HEK293 (cell line): ENCODE data around the gene RBM39.

Experiments used
- CTCF ChIA-PET: fragments of 350-600 bp; formaldehyde crosslinking; extraction: SDS; loops from one replicate; lab custom pipeline; 2021; ENCODE audit warnings: antibody characterized with exemption; lab: Yijun Ruan, JAX
- POLR2A ChIA-PET: fragments of 300-600 bp; formaldehyde crosslinking; extraction: SDS; loops from one replicate; lab custom pipeline; 2020; ENCODE audit warnings: antibody characterized with exemption, inconsistent platforms; lab: Yijun Ruan, JAX
- H3K27ac ChIP-seq: fragments of 200-500 bp; sonication (Bioruptor generic); 2 replicates; pipeline ENCODE4 v1.5.1; 2014; ENCODE audit warnings: low read depth, low read length, control low read depth, inconsistent platforms; ENCODE audit errors: extremely low read depth
- H3K36me3 ChIP-seq, 2 experiments: fragments of 200-500 bp in 1 of 2; sonication (Bioruptor generic) in 1 of 2; 1 replicate in 1 of 2; 2 replicates in 1 of 2; pipeline ENCODE4 v1.5.1; 2014 to 2017; ENCODE audit warnings: inconsistent platforms in 2 of 2, low read length in 2 of 2; ENCODE audit not compliant: control insufficient read depth in 2 of 2, insufficient read depth in 1 of 2
- H3K4me1 ChIP-seq: fragments of 200-500 bp; sonication (Bioruptor generic); 2 replicates; pipeline ENCODE4 v1.5.1; 2014; ENCODE audit warnings: mild to moderate bottlenecking, low read length, inconsistent platforms; ENCODE audit not compliant: control insufficient read depth, insufficient read depth
- H3K4me3 ChIP-seq: 2 replicates; pipeline ENCODE4 v1.5.1; 2011; ENCODE audit warnings: low read depth, mild to moderate bottlenecking, control low read depth, low read length, moderate library complexity
- H3K9me3 ChIP-seq: fragments of 200-500 bp; sonication (Bioruptor generic); 2 replicates; pipeline ENCODE4 v1.5.1; 2014; ENCODE audit warnings: low read depth, low read length, inconsistent platforms; ENCODE audit not compliant: control insufficient read depth, insufficient read depth
- GLIS1 ChIP-seq: fragments of 450-650 bp; formaldehyde crosslinking; IDR thresholded peaks from 2 replicates; pipeline ENCODE4 v1.5.1; 2016; ENCODE audit warnings: missing biosample characterization, missing genetic modification characterization
- IKZF3 ChIP-seq: fragments of 450-650 bp; IDR thresholded peaks from 2 replicates; pipeline ENCODE4 v1.5.0; 2018; ENCODE audit warnings: missing biosample characterization, mild to moderate bottlenecking, missing genetic modification characterization, moderate library complexity
- KLF10 ChIP-seq: fragments of 450-650 bp; IDR thresholded peaks from 2 replicates; pipeline ENCODE4 v1.5.1; 2018; ENCODE audit warnings: missing biosample characterization, mild to moderate bottlenecking, missing genetic modification characterization
- KLF17 ChIP-seq: fragments of 450-650 bp; formaldehyde crosslinking; IDR thresholded peaks from 2 replicates; pipeline ENCODE4 v1.5.1; 2016; ENCODE audit warnings: missing biosample characterization, missing genetic modification characterization
- OSR2 ChIP-seq: fragments of 450-650 bp; formaldehyde crosslinking; IDR thresholded peaks from 2 replicates; pipeline ENCODE4 v1.5.1; 2016; ENCODE audit warnings: missing biosample characterization, missing genetic modification characterization
- OVOL3 ChIP-seq: fragments of 450-650 bp; formaldehyde crosslinking; IDR thresholded peaks from 2 replicates; pipeline ENCODE4 v1.5.1; 2016; ENCODE audit warnings: missing biosample characterization, missing genetic modification characterization
- SETDB1 ChIP-seq: IDR thresholded peaks from one replicate; pipeline ENCODE4 v1.6.1; 2017; ENCODE audit warnings: mild to moderate bottlenecking, low read length, moderate library complexity, mixed read lengths; ENCODE audit not compliant: insufficient read length
- ZBTB17 ChIP-seq: fragments of 450-650 bp; formaldehyde crosslinking; IDR thresholded peaks from 2 replicates; pipeline ENCODE4 v1.5.1; 2016; ENCODE audit warnings: missing biosample characterization, missing genetic modification characterization
- ZBTB20 ChIP-seq: fragments of 450-650 bp; formaldehyde crosslinking; IDR thresholded peaks from 2 replicates; pipeline ENCODE4 v1.5.1; 2016; ENCODE audit warnings: missing biosample characterization, missing genetic modification characterization
- ZBTB21 ChIP-seq: fragments of 450-650 bp; formaldehyde crosslinking; IDR thresholded peaks from 2 replicates; pipeline ENCODE4 v1.5.1; 2017; ENCODE audit warnings: missing biosample characterization, missing genetic modification characterization
- ZBTB26 ChIP-seq: fragments of 450-650 bp; formaldehyde crosslinking; optimal IDR thresholded peaks from 2 replicates; pipeline ENCODE3; 2016; ENCODE audit warnings: missing biosample characterization, mild to moderate bottlenecking, missing genetic modification characterization
- ZBTB8A ChIP-seq: fragments of 450-650 bp; formaldehyde crosslinking; IDR thresholded peaks from 2 replicates; pipeline ENCODE4 v1.5.1; 2016; ENCODE audit warnings: missing biosample characterization, missing genetic modification characterization
- ZFP41 ChIP-seq: fragments of 450-650 bp; formaldehyde crosslinking; IDR thresholded peaks from 2 replicates; pipeline ENCODE4 v1.5.1; 2016; ENCODE audit warnings: missing biosample characterization, missing genetic modification characterization, borderline replicate concordance
- ZIC2 ChIP-seq: fragments of 450-650 bp; formaldehyde crosslinking; IDR thresholded peaks from 2 replicates; pipeline ENCODE4 v1.5.1; 2016; ENCODE audit warnings: missing biosample characterization, missing genetic modification characterization
- ZNF274 ChIP-seq, 2 experiments: fragments of 200-500 bp in 1 of 2; fragments of 450-650 bp in 1 of 2; sonication (Bioruptor generic) in 1 of 2; formaldehyde crosslinking in 1 of 2; IDR thresholded peaks; 2 replicates each; pipeline versions ENCODE4 v1.5.1 to v1.6.1; 2014 to 2016; ENCODE audit warnings: borderline replicate concordance in 1 of 2, inconsistent platforms in 1 of 2, low read length in 1 of 2, missing biosample characterization in 1 of 2, missing genetic modification characterization in 1 of 2
- ZNF311 ChIP-seq: fragments of 450-650 bp; formaldehyde crosslinking; IDR thresholded peaks from 2 replicates; pipeline ENCODE4 v1.5.1; 2017; ENCODE audit warnings: missing biosample characterization, missing genetic modification characterization, borderline replicate concordance
- ZNF37A ChIP-seq: fragments of 450-650 bp; IDR thresholded peaks from 2 replicates; pipeline ENCODE4 v1.5.1; 2018; ENCODE audit warnings: missing biosample characterization, missing genetic modification characterization
- ZNF391 ChIP-seq: fragments of 450-650 bp; formaldehyde crosslinking; IDR thresholded peaks from 2 replicates; pipeline ENCODE4 v1.5.1; 2016; ENCODE audit warnings: low read depth, missing biosample characterization, missing genetic modification characterization, borderline replicate concordance
- ZNF561 ChIP-seq: fragments of 450-650 bp; IDR thresholded peaks from 2 replicates; pipeline ENCODE4 v1.5.1; 2018; ENCODE audit warnings: missing biosample characterization, missing genetic modification characterization, borderline replicate concordance
- ZNF664 ChIP-seq: fragments of 450-650 bp; formaldehyde crosslinking; IDR thresholded peaks from 2 replicates; pipeline ENCODE4 v1.5.1; 2016; ENCODE audit warnings: missing biosample characterization, missing genetic modification characterization
- ZNF843 ChIP-seq: fragments of 450-650 bp; formaldehyde crosslinking; IDR thresholded peaks from 2 replicates; pipeline ENCODE4 v1.5.1; 2016; ENCODE audit warnings: missing biosample characterization, missing genetic modification characterization
- ZSCAN30 ChIP-seq: fragments of 450-650 bp; IDR thresholded peaks from 2 replicates; pipeline ENCODE4 v1.5.1; 2018; ENCODE audit warnings: missing biosample characterization, mild to moderate bottlenecking, missing genetic modification characterization, moderate library complexity
- TF ChIP-seq, protein P1 (sequence below): fragments of 450-650 bp; formaldehyde crosslinking; IDR thresholded peaks from 2 replicates; pipeline ENCODE4 v1.5.1; 2016; ENCODE audit warnings: missing biosample characterization, missing genetic modification characterization

RBM39 gene

DNA sequence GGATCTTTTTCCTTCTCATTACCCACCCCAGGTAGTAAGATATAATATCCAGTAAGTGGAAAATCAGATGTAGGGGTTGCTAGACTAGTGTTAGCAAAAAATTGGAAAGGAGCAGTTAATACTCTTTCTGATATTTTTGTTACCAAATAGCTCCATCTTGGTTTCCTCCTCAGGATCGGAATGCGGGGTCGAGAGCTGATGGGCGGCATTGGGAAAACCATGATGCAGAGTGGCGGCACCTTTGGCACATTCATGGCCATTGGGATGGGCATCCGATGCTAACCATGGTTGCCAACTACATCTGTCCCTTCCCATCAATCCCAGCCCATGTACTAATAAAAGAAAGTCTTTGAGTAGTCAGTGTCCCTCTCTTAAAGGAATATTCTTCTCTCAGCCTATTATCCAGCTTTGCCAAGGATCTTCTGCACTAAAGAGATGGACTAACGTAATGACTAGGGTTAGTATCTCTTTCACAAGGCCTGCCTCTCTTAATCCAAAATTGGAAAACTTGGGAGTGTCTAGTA is 41.4 kb downstream of the RBM39 start:
- no peak overlapping the region for H3K27ac ChIP-seq
- ChIA-PET POLR2A (interaction anchor here (0.9 to 6.2 kb wide), 2 partner anchors 10 to 41 kb away, joined by 3 to 27 read pairs; partner anchors contain the start of gene RBM39), CTCF (interaction anchor here (0.6 kb wide), 1 partner anchor 11 kb away, joined by 3 read pairs; no protein-coding TSS in a partner anchor)
- H3K4me3 ChIP-seq, result peak overlapping the region; percentile 75
- peaks cover 15 to 61% of the 10 kb centered on the region in 2 experiments for H3K36me3 ChIP-seq
- TF ChIP-seq ZBTB21, result no peak
- peak; percentile 21; the same call in 1 of the 2 replicates for TF ChIP-seq IKZF3 (tag by site-specific recombination)
- TF ChIP-seq ZBTB17 (tag by site-specific recombination), result peak; percentile 30; the same call in 1 of the 2 replicates
- H3K9me3 ChIP-seq, result no peaks in the 10 kb centered on the region
- 0 out of 2 replicates have a peak, but pooled peaks cover 4% of the 10 kb centered on the region for H3K4me1 ChIP-seq

GRCh38 chr20:35699957-35700624 is 42.0 kb downstream of the RBM39 start:
- H3K9me3 ChIP-seq, result no peaks in the 10 kb centered on the region
- H3K36me3 ChIP-seq, result peaks cover 11 to 60% of the 10 kb centered on the region in 2 experiments
- H3K4me1 ChIP-seq, result 0 out of 2 replicates have a peak, but pooled peaks cover 4% of the 10 kb centered on the region
- ChIA-PET CTCF (interaction anchor here (0.6 kb wide), 1 partner anchor 11 kb away, joined by 3 read pairs; no protein-coding TSS in a partner anchor), POLR2A (interaction anchor here (1.3 to 6.2 kb wide), 2 partner anchors 8 to 42 kb away, joined by 5 to 27 read pairs; partner anchors contain the start of gene RBM39)
- TF ChIP-seq OSR2 (tag by site-specific recombination) (peak; percentile 45; the same call in 1 of the 2 replicates), OVOL3 (no peak), ZNF274 (IDR thresholded peaks at IDR 0.05; ENCODE audit: low read length) (no peak), ZNF274 (tag by site-specific recombination; IDR thresholded peaks at IDR 0.05; ENCODE audit: borderline replicate concordance) (no peak), ZNF664 (tag by site-specific recombination) (peak; percentile 85), ZSCAN30 (tag by site-specific recombination) (peak; percentile 10; the same call in 1 of the 2 replicates), ZNF37A (no peak), ZNF311 (tag by site-specific recombination) (no peak), ZBTB20 (tag by site-specific recombination) (0 out of 2 replicates have a peak, but pooled peaks have one; percentile 20), SETDB1 (no peak)
- H3K27ac ChIP-seq, result peak overlapping the region; percentile 90
- H3K4me3 ChIP-seq, result peak overlapping the region; percentile 75

- ChIA-PET POLR2A (interaction anchor here (0.5 to 6.2 kb wide), 11 partner anchors 9 to 255 kb away, joined by 3 to 27 read pairs (median 3); partner anchors contain the start of genes RBM39, SCAND1 and SPAG4), CTCF (no interaction called here)
- Histone ChIP-seq H3K4me3 (peak within 1 kb of the TSS; percentile 75), H3K9me3 (no peaks in the 10 kb centered on the region), H3K36me3 (peaks cover 4 to 56% of the 10 kb centered on the region in 2 experiments), H3K27ac (peak within 1 kb of the TSS; percentile 90), H3K4me1 (0 out of 2 replicates have a peak, but pooled peaks cover 4% of the 10 kb centered on the region)
- TF ChIP-seq ZNF561 (tag by site-specific recombination) (peak; percentile 94; the same call in 1 of the 2 replicates), KLF17 (peak; percentile 36; the same call in 1 of the 2 replicates), ZIC2 (tag by site-specific recombination) (no peak), ZNF391 (peak; percentile 89), GLIS1 (tag by site-specific recombination) (peak; percentile 65; the same call in 1 of the 2 replicates), ZBTB26 (tag by site-specific recombination) (peak; percentile 74), ZFP41 (tag by site-specific recombination) (no peak), ZBTB8A (tag by site-specific recombination) (peak; percentile 87), KLF10 (0 out of 2 replicates have a peak, but pooled peaks have one; percentile 53), ZNF843 (tag by site-specific recombination) (0 out of 2 replicates have a peak, but pooled peaks have one; percentile 11)
- TF ChIP-seq, protein P1, sequence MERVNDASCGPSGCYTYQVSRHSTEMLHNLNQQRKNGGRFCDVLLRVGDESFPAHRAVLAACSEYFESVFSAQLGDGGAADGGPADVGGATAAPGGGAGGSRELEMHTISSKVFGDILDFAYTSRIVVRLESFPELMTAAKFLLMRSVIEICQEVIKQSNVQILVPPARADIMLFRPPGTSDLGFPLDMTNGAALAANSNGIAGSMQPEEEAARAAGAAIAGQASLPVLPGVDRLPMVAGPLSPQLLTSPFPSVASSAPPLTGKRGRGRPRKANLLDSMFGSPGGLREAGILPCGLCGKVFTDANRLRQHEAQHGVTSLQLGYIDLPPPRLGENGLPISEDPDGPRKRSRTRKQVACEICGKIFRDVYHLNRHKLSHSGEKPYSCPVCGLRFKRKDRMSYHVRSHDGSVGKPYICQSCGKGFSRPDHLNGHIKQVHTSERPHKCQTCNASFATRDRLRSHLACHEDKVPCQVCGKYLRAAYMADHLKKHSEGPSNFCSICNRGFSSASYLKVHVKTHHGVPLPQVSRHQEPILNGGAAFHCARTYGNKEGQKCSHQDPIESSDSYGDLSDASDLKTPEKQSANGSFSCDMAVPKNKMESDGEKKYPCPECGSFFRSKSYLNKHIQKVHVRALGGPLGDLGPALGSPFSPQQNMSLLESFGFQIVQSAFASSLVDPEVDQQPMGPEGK (tag by site-specific recombination), result peak; percentile 80
These were observed 42.7 kb downstream of the RBM39 start, which contains the start of the genes NFS1 and ROMO1 for GRCh38 chr20:35699127-35699956. Gene NFS1, minus strand, starts transcription at chr20:35699352. Its CDS starts 64 bp downstream, at chr20:35699288. Gene ROMO1, plus strand, starts transcription at chr20:35699405. Its CDS starts 228 bp downstream, at chr20:35699633.
